ENCODE data around the gene THEMIS.

DNA sequence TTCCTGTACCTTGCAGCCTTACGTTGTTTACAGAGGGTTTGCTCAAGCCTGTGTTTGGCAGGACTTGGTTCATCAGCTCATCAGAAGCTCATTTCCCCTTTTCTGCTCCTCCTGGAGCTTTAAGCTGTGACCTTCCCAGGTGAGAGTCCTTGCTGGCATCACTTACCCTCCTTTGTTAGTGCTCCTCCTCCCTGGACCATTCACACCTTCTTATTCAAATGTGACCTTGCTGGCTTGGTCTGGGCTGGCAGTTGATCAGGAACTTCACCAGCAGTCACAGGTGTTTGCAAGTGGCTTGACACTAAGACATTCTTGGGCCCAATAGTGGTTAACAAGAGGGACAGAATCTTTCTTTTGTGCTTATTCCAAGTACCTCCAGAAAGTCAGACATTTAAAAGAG is 175.0 kb downstream of the THEMIS start:
- no peak for TF ChIP-seq POLR2AphosphoS5 (IDR thresholded peaks at IDR 0.05; ENCODE audit: low read depth, low read length)
- no peak for TF ChIP-seq POLR2A (IDR thresholded peaks at IDR 0.05; ENCODE audit: low read depth, low read length)
- TF ChIP-seq TAF1 (IDR thresholded peaks at IDR 0.05; ENCODE audit: low read depth, low read length) = no peak
- no peak for TF ChIP-seq SPI1 (IDR thresholded peaks at IDR 0.05; ENCODE audit: low read depth, low read length)

Data from GM12891 (cell line).